IPS-11a (cell line): ENCODE results near the gene TSPAN9.

Experiments
- H3K4me3 ChIP-seq: one replicate; pipeline ENCODE4 v1.5.1; 2013; ENCODE audit warnings: low read depth, low read length, control low read depth

TSPAN9 gene

DNA sequence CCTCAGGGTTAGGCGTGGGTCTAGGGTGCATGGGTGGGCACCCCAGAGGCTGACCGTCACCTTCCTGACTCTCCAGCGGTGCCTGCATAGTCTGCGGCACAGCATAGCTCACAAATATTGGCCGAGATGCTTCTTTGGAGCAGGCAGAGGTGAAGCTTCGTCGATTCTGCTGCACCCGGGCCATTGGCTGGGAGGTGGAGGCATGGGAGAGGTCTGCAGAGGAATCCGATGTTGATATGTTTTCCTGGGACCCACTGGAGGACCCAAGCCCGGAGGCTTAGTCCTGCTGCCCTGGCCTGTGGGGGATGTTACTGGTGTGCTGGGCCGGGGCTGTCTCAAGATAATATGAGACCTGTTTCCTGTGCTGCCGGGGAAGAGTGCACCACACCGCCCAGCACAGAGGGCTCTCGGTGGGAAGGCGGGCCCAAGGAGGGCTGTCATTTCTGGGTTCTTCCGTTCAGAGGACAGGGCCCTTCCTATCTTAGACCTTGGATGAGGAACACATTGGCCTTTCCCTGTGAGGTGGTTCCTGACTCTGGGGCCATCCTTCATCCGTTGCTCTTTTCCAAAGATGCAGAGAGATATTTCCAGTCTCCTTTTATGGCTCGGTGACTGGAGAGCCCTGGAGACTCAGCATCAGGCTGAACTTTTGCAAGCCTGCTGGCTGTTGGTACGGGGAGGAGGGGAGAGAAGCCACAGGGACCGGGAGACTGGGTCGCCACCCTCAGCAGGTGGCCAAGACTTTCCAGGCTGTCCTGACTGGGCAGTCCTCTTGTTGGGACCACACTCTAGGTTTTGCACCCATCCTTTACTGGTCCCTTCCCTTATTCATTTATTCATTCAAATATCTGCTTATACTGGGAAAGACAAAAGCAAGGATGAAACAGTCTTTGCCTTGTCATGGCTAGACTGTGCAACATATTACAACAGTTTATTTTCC is 143.5 kb downstream of the TSPAN9 start:
- H3K4me3 ChIP-seq, result no peak overlapping the region

DNA sequence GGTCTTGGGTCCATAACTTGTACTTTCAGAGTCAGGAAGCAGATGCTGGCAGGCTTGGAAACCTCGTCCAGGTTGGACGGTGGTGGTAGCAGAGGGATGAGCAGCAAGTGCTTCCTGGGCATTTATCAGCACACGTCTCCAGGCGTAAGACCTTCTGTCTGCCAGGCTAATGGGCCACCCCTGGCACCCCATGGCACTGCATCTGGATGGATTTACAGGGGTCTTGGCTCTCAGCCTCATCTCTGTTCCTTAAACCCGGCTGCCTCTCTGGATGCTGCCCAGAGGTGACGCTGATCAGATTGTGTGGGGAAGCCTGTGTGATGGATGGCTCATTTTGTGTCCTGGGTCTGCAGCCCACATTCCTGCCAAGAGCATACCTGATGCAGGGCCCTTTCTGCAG is 145.1 kb downstream of the TSPAN9 start:
- H3K4me3 ChIP-seq, result no peak overlapping the region

DNA sequence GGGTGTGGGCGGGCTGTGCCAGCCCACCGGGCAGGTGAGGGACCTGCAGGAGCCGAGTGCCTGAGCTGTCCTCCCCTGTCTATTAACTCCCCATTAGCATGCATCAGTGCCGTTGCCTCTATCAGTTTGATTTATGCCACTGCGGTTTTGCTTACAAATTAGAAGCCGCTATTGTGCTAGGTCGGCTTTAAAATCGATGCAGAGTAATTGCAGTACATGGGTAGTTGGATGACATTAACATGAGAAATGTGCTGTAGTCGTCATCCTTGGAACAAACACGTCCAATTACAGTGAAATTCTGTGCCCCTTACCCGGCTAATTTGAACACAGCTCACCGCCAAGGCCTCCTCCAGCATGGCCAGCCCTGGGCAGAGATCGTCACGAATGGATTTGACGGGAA is 145.8 kb downstream of the TSPAN9 start:
- no peak overlapping the region for H3K4me3 ChIP-seq

DNA sequence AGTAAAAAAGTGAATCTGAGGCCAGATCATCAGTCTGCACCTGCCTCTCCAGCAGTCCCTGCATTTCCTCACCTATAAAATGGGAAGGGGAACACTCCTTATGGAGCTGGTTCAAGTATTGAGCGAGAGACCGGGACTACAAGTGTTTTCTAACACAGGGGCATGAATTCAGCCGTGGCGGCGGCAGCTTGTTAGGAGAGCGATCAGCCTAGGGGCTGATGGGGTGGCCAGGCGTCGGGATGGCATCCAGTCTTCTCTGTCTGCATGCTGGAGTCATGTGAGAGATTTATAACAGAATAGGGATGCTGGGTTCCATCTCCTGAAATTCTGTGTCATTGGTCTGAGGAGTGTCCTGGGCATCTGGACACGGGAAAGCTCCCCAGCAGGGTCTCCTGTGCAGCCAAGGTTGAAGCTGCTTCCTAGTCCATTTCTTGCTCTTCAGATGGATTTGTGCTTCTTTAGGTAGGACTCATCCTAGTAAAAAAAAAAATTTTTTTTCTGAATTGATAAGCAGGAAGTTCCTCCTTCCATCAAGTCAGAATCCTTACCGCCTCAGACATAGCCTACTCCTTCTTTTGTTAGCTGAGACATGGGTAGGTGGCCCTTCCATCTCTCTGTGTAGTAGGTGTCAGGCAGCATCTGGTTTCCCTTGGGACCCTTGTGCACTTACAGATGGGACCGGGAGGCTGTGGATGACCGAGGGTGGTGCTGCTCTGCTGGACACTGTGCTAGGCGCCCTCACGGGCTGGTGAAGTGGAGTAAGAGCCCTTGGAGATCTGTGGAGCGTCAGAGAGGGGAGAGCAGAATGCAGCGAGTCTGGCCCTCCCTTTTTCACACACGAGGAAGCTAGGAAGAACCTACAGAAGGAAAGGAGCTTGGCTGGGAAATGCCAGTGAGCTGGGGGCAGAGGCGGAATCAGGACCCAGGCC is 146.7 kb downstream of the TSPAN9 start:
- H3K4me3 ChIP-seq, result no peak overlapping the region

DNA sequence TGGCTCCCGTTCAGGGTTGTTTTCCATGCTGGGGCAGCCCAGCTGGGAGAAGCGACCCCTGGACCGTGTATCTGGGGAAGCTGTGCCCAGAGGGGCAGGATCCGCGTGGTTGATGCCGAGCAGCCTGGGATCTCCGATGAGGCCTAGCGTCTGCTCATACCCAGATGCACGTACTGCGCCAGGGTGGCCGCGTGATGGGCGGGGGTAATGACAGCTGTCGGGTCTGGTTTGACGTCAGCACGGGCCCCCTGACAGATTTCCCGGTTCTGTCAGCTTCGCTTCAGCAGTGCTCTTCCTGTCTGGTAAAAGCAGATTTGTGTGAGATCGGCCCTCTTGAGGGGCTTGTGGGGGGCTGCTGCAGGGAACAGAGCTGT is 147.3 kb downstream of the TSPAN9 start:
- no peak overlapping the region for H3K4me3 ChIP-seq

DNA sequence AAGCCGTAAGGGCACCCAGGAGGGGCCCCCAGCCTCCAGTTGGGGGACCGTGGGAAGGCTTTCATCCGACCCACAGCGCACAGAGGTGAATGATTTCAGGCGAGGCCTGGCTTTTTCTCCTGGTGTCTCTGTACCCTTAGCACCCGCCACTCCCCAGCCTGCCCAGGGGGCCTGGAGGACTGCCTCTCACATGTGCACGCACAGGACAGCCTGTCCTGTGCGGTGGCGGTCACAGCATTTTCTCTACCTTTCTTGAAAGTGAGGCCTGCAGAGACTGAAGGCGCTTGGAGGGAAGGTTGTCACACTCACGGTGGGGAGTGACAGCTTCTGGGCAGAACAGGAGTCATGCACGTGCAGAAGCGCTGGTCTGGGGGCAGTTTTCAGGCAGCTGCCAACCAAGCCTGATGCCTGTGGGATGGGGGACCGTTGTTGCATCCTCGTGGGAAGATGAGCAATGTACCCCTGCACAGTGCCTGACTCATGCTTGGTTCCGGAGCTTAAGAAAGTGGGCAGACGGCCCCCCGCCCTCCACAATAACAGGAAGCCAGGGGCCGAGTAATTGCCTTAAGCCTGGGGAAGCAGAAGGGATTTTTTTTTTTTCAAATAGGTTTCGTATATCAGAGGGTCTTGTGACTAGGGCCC is 148.1 kb downstream of the TSPAN9 start:
- no peak overlapping the region for H3K4me3 ChIP-seq

DNA sequence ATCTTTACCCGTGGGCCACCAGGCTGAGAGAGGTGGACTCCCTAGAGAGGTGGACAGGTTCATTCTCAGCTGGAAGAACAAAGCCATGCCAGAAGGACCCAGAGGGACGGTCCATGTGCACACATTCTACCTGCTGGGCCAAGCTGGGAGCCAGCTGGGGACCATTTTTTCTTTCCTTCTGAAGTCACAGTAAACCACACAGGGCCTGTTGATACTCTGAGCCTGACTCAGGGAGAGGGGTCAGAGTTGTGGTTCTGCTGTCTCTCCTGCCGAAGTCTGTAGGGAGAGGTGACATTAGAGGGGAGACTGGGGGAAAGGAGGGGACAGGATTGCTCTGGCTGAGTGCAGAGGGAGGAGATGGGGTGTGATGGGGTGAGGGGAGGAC is 148.6 kb downstream of the TSPAN9 start:
- H3K4me3 ChIP-seq, result no peak overlapping the region

DNA sequence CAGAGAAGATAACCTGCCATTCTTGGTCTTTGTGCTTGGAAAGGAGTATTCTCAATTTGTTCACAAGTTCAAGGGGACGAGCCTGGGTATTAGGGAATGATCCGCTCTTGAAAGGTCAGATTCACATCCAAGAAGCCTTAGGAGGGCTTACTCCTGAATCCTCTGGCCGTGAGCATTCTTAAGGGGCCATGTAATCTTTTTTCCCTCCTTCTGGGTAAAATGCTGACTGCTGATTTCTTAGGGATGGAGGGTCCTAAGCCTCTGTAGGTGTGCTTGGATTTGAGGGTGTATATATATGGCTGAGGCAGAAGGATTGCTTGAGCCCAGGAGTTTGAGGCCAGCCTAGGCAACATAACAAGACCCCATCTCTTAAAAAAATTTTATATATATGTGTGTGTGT is 149.1 kb downstream of the TSPAN9 start:
- H3K4me3 ChIP-seq, result no peak overlapping the region

DNA sequence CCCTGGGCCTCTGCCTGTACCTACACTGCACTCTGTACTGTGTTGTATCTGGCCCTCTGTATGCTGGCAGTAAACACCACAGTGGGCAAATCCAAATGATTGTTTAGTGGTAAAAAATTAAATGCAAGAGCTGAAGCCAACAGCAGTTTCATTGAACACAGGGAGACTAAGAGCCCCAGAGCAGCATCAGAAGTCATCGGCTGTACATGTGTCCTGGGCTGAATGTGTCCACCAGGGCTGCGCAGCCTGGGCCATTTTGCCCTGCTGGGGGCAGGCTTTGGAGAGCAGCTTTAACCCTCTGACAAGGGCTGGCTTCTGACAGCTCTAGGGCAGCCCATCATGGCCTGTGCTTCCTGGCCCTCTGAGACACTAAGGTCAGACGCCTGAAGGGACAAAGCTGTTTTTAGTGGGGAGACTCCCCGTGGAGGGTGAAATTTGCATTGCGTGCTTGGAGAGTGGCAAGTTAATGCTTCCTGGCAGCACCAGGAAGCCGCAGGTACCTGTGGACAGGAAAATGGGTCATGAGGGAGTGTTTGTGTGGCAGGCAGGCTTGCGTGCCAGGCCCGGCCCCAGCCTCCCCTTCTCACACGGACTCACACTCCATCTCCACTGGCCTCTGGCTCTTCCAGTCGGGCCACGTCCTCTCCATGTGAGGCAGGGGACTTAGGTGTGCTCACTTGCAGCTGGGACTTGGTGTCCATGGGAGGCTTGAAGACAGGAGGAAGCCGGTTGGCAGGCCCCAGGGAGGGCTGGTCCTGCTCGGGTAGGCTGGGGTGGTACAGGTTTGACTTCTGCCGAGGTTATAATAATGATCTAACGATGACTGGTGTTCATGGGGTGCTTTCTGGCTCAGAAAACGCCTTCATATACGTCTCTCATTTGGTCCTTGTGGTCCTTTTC is 150.1 kb downstream of the TSPAN9 start:
- H3K4me3 ChIP-seq, result no peak overlapping the region

DNA sequence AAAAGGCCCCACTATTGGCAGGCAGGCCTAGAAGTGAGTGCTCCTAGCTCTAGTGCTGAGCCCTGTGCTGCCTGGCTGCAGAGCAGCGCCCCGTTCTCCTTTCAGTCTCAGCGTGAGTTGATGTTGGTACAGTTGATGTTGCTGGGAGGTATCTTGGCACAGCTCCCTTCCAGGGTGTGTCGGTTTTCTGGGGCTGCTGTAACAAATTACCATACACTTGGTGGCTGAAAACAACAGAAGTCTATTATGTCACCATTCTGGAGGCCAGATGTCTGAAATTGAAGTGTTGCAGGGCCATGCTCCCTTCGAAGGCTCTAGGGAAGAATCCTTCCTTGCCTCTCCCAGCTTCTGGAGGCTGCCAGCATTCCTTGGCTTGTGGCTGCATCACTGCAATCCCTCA is 151.4 kb downstream of the TSPAN9 start:
- no peak overlapping the region for H3K4me3 ChIP-seq

DNA sequence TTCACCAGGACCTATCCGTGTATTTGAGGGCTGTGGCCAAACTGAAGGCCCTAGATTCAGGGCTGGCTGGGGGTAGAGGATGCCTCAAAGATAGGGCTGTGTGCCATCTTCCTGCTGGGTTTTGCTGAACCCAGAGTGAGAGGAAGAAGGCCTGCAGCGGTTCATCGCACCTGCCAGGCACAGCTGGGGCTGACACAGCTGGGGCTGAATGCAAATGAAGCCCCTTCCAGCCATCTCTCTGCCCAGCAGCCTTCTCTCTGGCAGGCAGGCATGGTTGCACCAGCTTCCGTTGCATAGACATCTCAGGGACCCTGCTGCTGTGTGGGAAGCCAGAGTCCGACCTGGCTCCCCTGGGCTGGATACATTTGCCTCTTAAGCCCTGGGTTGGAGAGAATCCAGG is 152.4 kb downstream of the TSPAN9 start:
- no peak overlapping the region for H3K4me3 ChIP-seq

DNA sequence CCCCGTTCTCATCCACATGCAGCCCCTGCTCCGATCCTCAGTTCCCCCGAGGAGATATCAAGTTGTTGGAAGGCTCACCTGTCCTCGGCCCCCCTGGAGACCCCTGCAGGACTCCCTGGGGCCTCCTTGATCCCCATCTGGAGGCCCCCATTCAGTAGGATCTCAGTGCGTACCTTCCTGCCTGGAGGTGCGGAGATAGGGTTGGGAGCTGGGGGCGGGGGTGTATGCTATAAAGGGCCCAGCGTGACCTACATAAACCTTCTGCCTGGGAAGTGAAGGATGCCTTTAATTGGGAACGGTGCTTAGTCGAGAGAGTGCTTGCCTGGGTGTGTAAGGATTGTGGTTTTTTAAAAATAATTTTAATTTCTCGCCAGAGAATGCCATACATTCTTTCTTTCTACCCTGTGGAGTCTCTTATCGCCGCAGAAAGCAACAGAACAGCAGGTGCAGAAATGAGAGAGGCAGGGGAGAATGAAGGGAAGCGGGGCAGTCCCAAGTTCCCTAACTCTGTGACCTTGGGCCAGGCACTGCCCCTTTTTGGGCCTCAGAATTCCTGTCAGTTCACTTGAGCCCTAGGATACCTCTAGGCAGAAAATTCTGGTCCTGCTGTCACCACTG is 153.7 kb downstream of the TSPAN9 start:
- no peak overlapping the region for H3K4me3 ChIP-seq

DNA sequence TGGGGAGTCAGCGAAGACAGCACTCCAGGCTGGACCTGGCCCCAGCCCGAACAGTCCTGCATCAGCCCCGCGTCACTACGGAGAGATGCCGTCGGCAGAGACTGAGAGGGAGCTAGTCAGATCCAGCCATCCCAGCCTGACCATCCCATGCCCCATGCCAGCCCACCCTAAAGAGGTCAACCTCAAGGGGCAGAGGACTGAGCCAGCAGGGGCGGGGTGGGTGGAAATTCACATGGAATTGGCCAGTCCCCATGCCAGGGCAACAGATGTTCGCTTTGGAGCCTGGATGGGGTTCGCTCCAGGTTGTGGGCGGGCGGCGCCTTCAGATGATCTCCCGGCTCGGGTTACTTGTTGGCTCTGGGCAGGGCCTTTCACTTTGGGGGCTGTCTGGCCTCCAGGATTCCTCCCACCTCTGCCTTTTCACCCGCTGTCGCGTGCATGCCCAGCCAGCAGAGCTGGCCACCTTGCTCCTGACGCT is 154.3 kb downstream of the TSPAN9 start:
- no peak overlapping the region for H3K4me3 ChIP-seq

DNA sequence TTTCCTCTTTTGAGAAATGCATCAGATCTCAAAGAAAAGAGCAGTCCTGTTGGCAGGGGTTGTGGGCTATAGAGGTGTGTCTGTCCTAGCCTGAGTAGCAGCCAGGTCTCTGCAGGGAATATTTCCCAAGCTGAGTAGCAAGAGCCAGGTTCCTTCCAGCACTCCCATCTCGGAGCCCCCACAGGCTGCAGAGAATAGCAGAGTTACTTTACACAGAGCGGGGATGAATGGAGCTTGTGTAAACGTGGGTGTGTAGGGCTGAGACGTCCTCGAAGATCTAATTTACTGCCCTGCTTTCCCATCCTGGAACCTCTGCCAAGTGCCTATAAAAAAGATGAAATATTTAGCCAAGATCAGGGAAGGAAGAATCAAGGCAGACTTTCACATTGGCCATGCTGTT is 156.6 kb downstream of the TSPAN9 start:
- no peak overlapping the region for H3K4me3 ChIP-seq

DNA sequence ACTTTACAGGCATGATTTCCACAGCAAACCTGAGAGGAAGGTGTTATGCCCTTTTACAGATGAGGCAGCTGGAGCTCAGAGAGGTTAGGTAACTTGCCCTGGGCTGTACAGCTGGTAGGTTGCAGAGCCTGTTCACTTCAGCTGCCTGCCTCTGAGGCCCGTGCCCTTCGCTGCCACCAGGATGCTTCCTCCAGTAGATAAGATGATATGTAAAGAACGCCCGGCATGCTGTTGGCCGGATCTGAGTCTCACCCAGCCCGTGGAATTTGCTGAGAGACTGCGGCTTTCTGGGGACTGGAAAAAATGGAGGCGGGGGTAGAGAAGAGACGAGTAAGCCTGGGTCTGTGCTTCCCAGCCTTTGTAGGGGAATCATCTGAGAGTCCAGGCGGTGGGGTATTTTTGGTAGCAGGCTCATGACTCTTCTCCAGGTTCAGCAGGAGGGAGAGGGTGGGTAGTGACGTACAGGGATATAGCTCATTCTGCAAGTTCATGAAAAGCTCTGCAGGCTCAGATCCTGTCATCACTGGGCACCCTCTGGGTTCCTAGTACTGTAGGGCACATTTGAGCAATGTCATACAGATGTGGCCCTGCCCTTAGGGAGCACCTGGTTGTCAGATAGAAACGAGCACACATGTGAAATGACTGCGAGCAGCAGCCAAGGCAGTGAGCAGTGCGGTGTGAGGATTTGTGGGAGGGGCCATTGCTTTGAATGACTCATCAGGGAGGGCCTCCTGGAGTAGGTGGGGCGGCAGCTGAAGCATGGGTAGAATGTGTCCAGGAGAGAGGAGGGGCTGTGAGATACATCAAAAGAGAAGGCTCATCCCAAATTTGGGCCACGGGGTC is 159.4 kb downstream of the TSPAN9 start:
- H3K4me3 ChIP-seq, result no peak overlapping the region

DNA sequence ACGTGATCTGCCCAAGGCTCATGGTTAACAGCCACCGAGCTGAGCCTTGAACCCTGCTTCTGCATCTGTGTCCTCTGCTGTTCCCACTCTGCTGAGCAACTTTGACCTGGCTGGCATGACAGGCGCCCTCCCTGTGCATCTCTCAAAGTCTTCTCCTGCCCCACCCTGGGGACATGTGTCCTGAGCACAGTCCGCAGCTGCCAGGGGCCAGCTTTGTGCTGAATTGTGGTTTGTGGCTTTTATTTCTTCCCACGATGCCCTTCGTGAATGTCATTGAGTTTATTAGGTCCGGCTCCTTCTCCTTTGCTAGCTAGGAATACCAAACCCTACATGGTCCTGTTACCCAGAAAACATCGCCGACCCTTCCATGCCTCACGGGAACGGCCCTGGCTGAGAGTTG is 161.0 kb downstream of the TSPAN9 start:
- no peak overlapping the region for H3K4me3 ChIP-seq

DNA sequence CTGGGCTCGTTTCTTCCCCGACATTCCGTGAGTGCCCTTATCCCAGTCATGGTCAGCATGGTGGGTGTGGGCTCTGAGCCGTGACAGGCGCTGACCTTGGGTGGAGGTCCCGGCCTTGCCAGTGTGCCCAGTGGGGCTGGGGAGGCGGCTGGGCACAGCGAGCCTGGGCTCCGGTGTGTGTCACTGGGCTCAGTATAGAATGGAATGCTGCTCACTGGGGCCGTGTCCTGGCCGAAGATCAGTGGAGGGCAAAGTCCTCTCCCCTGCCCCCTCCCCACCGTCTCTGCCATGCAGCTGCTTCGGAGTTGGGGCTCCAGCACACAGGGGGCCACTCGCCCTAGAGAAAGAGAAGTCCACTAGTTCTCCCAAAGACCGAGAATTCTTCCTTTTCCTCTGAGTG is 164.4 kb downstream of the TSPAN9 start:
- no peak overlapping the region for H3K4me3 ChIP-seq

DNA sequence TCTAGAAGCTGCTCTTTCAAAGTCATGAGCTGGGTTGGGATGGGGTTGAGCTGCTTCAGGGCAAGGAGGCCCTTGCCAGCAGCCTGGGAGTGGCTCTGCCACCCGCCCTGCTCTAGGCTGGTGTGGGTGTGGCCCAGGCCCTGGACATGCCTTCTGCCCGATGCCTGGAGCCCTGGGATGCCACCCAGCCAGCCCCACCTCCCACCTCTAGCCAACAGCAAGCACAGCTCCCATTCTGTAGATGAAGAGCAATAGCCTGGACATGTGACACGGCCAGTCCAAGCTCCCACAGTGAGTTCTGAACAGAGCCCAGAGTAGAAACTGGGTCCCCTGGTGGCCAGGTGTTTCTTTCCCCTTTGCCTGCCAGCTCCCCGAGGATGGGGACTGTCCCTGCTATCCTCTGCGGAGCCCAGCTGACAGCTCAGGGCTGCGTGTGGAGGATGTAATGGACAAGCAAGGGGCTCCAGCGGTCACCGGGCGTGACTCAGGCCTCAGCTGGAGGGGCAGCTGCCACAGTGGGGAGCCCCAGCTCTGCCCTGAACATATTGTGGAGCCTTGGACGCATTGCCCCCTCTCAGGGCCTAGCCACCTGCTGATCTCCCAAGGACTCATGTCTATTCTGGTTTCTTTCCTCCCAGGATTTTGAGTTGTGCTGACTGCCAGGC is 165.2 kb downstream of the TSPAN9 start:
- no peak overlapping the region for H3K4me3 ChIP-seq
